NCI-H2227 (cell line): ENCODE measurements around the gene RAPGEF4.

Experiments
- DNase-seq: peaks from one replicate; lab custom pipeline; 2025; ENCODE audit not compliant: unreplicated experiment; lab: John Stamatoyannopoulos, UW

The RAPGEF4 gene

GRCh38 chr2:172928756-172929155 is 193.1 kb downstream of the RAPGEF4 start:
- DNase-seq: peak; percentile 66

GRCh38 chr2:172929644-172930043 is 194.0 kb downstream of the RAPGEF4 start:
- DNase-seq: no peak

GRCh38 chr2:172930871-172931255 is 195.2 kb downstream of the RAPGEF4 start:
- DNase-seq: no peak

GRCh38 chr2:172931256-172931894 is 195.7 kb downstream of the RAPGEF4 start:
- DNase-seq: peak; percentile 21

GRCh38 chr2:172931918-172932520 is 196.4 kb downstream of the RAPGEF4 start:
- peak; percentile 81 for DNase-seq

- no peak for DNase-seq
These were observed 202.5 kb downstream of the RAPGEF4 start for GRCh38 chr2:172937884-172938712.

- no peak for DNase-seq
These were observed 203.2 kb downstream of the RAPGEF4 start for GRCh38 chr2:172938713-172939375.

GRCh38 chr2:172943539-172943938 is 207.9 kb downstream of the RAPGEF4 start:
- no peak for DNase-seq

GRCh38 chr2:172944022-172944793 is 208.6 kb downstream of the RAPGEF4 start:
- peak; percentile 28 for DNase-seq

- DNase-seq: no peak
These were observed 209.3 kb downstream of the RAPGEF4 start for GRCh38 chr2:172944794-172945509.

- DNase-seq: no peak
These were observed 209.8 kb downstream of the RAPGEF4 start for GRCh38 chr2:172945510-172945850.

GRCh38 chr2:172947461-172948153 is 212.0 kb downstream of the RAPGEF4 start:
- DNase-seq: no peak

- no peak for DNase-seq
These were observed 213.9 kb downstream of the RAPGEF4 start for GRCh38 chr2:172949522-172949921.

GRCh38 chr2:172950565-172950964 is 214.9 kb downstream of the RAPGEF4 start:
- DNase-seq: no peak

GRCh38 chr2:172951554-172951953 is 215.9 kb downstream of the RAPGEF4 start:
- DNase-seq: no peak

- DNase-seq: no peak
These were observed 217.8 kb downstream of the RAPGEF4 start for GRCh38 chr2:172953411-172953810.

GRCh38 chr2:172953970-172954852 is 218.6 kb downstream of the RAPGEF4 start:
- DNase-seq: no peak

GRCh38 chr2:172955587-172955986 is 219.9 kb downstream of the RAPGEF4 start:
- no peak for DNase-seq

- no peak for DNase-seq
These were observed 222.1 kb downstream of the RAPGEF4 start for GRCh38 chr2:172957734-172958133.
